RWPE1 (cell line): Measurements from ENCODE around the gene PTPRF.
A peak's percentile ranks its signal among the peaks of the same experiment; 100 is the strongest.
"Not testable (repeated sequence)": the region's sequence is repeated elsewhere in the genome, so short reads cannot be mapped to it uniquely, and the experiment has no call there.

Experiments used
- CTCF ChIA-PET: fragments of 350-600 bp; sonication (Branson Sonifier 250); formaldehyde crosslinking; extraction: SDS; loops from one replicate; lab custom pipeline; 2021; lab: Yijun Ruan, JAX
- POLR2A ChIA-PET: fragments of 400-600 bp; formaldehyde crosslinking; extraction: SDS; loops from one replicate; lab custom pipeline; 2020; ENCODE audit warnings: antibody characterized with exemption; ENCODE audit not compliant: low non-redundant PET; lab: Yijun Ruan, JAX
- DNase-seq: peaks from one replicate; pipeline ENCODE4 v3.0.0; 2012; ENCODE audit warnings: low spot score
- H3K27ac ChIP-seq: fragments of 450-650 bp; 2 replicates; pipeline ENCODE4 v1.5.1; 2017
- TF ChIP-seq, protein P1 (sequence below): fragments of 450-650 bp; conservative IDR thresholded peaks from 2 replicates; pipeline ENCODE4 v1.5.1; 2017; ENCODE audit warnings: low read depth, mild to moderate bottlenecking

PTPRF gene

DNA sequence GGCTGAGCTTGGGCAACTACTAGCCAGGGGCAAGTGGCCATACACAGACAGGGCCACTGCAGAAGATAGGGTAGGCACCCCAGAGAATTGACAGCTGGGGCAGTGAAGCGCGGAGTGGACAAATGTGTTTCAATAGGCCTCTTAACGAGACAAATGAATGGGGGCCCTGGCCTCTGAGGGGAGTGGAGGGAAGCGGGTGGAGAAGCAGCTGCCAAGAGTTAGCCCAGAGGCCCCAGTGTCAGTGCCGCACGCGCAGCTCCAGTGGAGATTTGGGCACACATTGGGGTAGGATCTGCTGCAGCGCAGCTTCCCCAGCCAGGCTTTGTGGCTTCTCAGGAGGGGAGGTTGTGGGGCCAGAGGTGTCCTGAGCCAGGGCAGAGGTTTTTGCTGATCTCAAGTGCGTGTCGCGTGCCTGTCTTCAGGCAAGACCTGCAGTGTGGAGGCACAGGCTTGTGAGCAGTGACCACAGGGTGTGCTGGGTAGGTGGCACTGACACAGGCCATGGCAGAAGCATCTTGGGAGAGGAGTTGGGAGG, 16.9 kb downstream of the PTPRF start:
- ChIA-PET POLR2A (interaction anchor here (0.5 kb wide), 1 partner anchor 15 kb away, joined by 3 read pairs; no protein-coding TSS in a partner anchor), CTCF (interaction anchor here (0.7 kb wide), 1 partner anchor 264 kb away, joined by 4 read pairs; no protein-coding TSS in a partner anchor)
- TF ChIP-seq, protein P1, sequence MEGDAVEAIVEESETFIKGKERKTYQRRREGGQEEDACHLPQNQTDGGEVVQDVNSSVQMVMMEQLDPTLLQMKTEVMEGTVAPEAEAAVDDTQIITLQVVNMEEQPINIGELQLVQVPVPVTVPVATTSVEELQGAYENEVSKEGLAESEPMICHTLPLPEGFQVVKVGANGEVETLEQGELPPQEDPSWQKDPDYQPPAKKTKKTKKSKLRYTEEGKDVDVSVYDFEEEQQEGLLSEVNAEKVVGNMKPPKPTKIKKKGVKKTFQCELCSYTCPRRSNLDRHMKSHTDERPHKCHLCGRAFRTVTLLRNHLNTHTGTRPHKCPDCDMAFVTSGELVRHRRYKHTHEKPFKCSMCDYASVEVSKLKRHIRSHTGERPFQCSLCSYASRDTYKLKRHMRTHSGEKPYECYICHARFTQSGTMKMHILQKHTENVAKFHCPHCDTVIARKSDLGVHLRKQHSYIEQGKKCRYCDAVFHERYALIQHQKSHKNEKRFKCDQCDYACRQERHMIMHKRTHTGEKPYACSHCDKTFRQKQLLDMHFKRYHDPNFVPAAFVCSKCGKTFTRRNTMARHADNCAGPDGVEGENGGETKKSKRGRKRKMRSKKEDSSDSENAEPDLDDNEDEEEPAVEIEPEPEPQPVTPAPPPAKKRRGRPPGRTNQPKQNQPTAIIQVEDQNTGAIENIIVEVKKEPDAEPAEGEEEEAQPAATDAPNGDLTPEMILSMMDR, result no peak
- DNase-seq, result no peak
- peak overlapping the region; percentile 95 for H3K27ac ChIP-seq

DNA sequence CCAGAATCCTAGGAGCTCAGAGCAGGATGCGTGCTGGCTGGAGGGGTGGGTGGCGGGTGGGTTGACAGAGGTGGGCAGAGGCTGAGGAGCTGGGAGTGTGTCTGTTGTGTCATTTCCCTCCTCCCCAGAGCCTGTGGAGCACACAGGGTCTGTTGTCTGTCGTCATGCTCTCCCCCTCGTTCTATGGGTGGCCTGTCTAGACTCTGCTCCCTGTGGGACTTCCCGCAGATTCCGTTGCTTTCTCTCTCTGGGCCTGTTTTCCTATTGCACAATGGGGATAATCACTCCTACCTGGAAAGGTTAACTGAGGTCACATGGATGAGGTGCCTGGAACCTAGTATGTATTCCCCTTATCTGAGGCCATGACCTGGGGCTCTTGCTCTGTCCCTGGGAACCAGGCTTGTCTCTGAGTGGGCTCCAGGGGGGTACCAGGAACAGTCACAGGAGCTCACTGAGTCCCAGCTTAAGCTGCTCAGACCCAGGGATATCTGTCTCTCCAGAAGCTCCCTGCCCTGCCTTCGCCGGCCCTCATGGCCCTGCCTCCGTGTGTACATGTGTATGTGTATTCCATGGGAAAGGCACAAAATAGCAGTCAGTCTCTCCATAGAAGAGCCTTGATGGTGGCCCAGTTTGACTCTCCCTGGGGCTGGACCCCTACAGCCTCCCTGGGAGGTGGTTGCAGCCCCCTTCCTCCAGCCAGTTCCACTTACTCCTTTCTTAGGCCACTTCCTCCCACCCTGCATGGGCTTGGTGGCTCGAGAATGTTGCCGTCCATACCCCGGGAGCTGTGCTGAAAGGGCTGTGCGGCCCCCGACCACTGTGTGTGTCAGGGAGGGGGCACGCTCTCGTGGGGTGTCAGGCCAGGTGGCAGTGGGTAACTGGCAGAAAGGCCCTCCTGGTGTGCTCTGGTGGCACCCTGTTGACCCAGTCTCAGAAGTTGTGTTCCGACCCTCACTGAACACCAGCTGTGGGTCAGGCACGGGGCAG, 17.9 kb downstream of the PTPRF start:
- POLR2A ChIA-PET, result interaction anchor here (1.9 kb wide), 1 partner anchor 14 kb away, joined by 4 read pairs; no protein-coding TSS in a partner anchor
- TF ChIP-seq, protein P1, result no peak
- peak; percentile 71 for DNase-seq
- peak overlapping the region; percentile 95 for H3K27ac ChIP-seq
- CTCF ChIA-PET, result interaction anchor here (1.3 kb wide), 1 partner anchor 16 kb away, joined by 4 read pairs; no protein-coding TSS in a partner anchor

DNA sequence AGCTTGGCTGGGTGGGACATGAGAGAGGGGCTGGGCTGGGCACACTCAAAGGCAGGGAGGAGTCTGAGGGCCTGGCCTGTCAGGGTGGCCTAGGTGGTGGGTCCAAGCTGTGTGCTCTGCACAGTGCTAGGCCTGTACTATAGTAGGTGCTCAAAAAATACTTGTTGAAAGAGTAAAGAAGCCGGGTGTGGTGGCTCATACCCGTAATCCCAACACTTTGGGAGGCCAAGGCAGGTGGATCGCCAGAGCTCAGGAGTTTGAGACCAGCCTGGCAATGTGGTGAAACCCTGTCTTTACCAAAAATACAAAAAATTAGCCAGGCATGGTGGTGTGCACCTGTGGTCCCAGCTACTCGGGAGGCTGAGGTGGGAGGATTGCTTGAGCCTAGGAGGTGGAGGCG, 18.7 kb downstream of the PTPRF start:
- ChIA-PET CTCF (interaction anchor here (1.3 kb wide), 1 partner anchor 17 kb away, joined by 4 read pairs; no protein-coding TSS in a partner anchor), POLR2A (interaction anchor here (1.9 kb wide), 1 partner anchor 15 kb away, joined by 4 read pairs; no protein-coding TSS in a partner anchor)
- H3K27ac ChIP-seq, result peak overlapping the region; percentile 95
- DNase-seq, result not testable (repeated sequence)

DNA sequence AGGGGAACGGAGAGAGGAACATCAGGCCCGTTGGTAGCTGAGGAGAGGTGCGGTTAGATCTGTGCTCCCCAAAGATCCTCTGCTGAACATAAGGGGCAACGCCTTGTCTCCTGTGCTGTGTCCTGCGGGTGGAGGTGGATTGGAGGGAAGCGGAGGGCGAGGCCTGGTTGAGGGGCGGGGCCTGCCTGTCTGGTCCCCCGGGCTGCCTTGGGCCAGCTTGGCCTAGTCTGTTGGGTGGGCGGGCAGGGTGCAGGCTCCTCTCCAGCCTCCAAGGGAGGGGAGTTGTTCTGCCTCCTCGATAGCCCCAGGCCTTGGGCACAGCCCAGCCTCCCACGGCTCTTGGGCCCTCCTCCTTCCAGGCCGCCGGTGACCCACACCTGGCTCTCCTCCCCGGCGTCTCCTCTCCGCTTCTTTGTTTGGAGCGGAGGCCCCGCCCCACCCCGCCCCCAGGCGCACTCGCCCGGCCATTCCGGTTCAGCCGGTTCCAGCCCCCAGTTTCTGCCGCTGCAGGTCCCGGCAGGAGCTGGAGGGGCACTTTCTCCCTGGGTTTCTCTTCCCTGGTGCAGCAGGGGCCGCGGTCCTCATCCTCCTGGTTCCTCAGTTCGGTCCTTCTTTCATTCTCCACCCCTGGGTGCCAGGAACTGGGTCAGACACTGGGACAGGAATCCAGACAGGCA, 19.4 kb downstream of the PTPRF start:
- H3K27ac ChIP-seq, result peak overlapping the region; percentile 95
- DNase-seq, result peak; percentile 94
- CTCF ChIA-PET, result interaction anchor here (0.6 to 1.3 kb wide), 4 partner anchors 18 to 123 kb away, joined by 3 to 4 read pairs (median 3); partner anchors contain the start of gene PTPRF

DNA sequence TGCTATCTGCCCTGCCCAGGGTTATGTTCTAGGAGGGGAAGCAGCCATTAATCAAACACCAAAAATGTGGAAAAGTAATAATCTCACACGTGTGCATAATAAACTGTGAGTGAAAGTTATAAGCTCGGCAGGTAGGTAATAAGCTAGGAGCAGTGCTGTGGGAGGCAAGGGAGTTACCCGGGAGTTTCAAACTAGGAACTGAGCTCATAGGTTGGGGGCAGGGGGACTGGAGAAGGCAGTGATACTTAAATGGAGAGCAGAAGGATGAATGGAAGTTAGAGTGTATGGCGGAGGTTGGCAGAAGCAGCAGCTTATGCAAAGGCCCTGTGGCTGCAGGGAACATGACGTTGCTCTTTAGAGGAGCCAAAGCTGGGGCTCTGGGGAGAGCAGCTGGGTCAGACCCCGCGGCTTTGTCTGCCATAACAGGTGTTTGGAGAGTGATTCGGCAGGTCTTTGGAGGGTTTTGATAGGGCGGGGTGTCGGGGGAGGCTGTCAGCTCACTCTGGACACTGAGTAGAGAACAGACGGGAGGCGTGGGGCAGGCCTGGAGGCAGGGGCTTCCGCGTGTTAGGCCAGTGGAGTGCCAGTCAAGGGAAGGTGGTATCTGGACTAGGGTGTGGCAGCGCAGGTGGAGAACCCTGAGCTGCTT, 20.0 kb downstream of the PTPRF start:
- H3K27ac ChIP-seq, result peak overlapping the region; percentile 95
- ChIA-PET POLR2A (interaction anchor here (0.6 to 1.9 kb wide), 4 partner anchors 13 to 103 kb away, joined by 3 to 4 read pairs (median 4); partner anchors contain the start of gene KDM4A), CTCF (interaction anchor here (0.7 to 0.9 kb wide), 2 partner anchors 20 to 90 kb away, joined by 3 read pairs; partner anchors contain the start of gene PTPRF)
- no peak for DNase-seq
- TF ChIP-seq, protein P1, result no peak

More for the DNA sequence above, 19.4 kb downstream of the PTPRF start:
- POLR2A ChIA-PET, result interaction anchor here (0.6 to 1.9 kb wide), 4 partner anchors 13 to 103 kb away, joined by 3 to 4 read pairs (median 4); partner anchors contain the start of gene KDM4A
- TF ChIP-seq, protein P1, result no peak

DNA sequence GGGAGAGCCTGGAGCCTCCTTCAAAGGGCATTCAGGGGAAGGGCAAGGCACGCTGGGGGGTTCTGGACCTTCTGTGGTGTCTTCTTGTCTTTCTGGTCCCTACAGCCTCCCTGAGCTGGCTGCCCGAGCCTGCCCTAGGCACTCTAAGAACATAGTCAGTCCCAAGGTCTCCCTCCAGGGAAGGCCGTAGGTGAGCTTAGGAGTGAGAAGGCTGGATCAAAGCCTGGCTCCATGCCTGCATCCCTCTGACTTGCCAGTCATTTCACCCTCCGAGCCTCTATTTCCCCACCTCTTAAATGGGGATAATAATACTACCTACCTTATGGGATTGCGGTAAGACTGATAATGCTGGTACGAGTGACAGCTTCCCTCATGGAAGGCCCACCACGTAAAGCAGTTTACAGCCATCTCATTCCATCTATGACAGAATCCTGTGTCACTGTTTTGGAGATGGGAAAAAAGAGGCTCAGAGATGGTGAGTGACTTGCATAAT, 20.8 kb downstream of the PTPRF start:
- peak overlapping the region; percentile 95 for H3K27ac ChIP-seq
- CTCF ChIA-PET, result no interaction called here
- POLR2A ChIA-PET, result no interaction called here
- TF ChIP-seq, protein P1, result no peak
- DNase-seq, result no peak
